Muscle layer of duodenum (tissue), 2 donors: Measurements from ENCODE around the gene ABRAXAS1.
"Not testable (repeated sequence)": the region's sequence is repeated elsewhere in the genome, so short reads cannot be mapped to it uniquely, and the experiment has no call there.

ENCODE experiments used
- H3K27ac ChIP-seq: one replicate; pipeline ENCODE4 v1.7.0; 2013; ENCODE audit warnings: mild to moderate bottlenecking, low read length
- H3K27me3 ChIP-seq: one replicate; pipeline ENCODE4 v1.7.0; 2013; ENCODE audit warnings: low read depth, mild to moderate bottlenecking, control low read depth, low read length
- H3K36me3 ChIP-seq, 2 donors: one replicate each; pipeline ENCODE4 v1.7.0; 2013; ENCODE audit warnings: low read length in 2 of 2, control low read depth in 1 of 2, mild to moderate bottlenecking in 1 of 2; ENCODE audit not compliant: insufficient read depth in 2 of 2, control insufficient read depth in 1 of 2
- H3K4me1 ChIP-seq, 2 donors: one replicate each; pipeline ENCODE4 v1.7.0; 2013; ENCODE audit warnings: low read length in 2 of 2, mild to moderate bottlenecking in 2 of 2, control low read depth in 1 of 2, moderate library complexity in 1 of 2; ENCODE audit not compliant: insufficient read depth in 2 of 2, control insufficient read depth in 1 of 2
- H3K4me3 ChIP-seq, 2 donors: one replicate each; pipeline ENCODE4 v1.7.0; 2013; ENCODE audit warnings: low read length in 2 of 2, low read depth in 1 of 2, mild to moderate bottlenecking in 1 of 2
- H3K9me3 ChIP-seq, 2 donors: one replicate each; pipeline ENCODE4 v1.7.0; 2013; ENCODE audit warnings: low read length in 2 of 2, control low read depth in 1 of 2, mild to moderate bottlenecking in 1 of 2; ENCODE audit not compliant: control insufficient read depth in 1 of 2
- donor health status: healthy.

The ABRAXAS1 gene

GRCh38 chr4:83496085-83496917 is 11.4 kb upstream of the ABRAXAS1 start:
- not testable (repeated sequence) for H3K9me3 ChIP-seq, H3K27ac ChIP-seq, H3K4me1 ChIP-seq, H3K36me3 ChIP-seq, H3K27me3 ChIP-seq, H3K4me3 ChIP-seq

DNA sequence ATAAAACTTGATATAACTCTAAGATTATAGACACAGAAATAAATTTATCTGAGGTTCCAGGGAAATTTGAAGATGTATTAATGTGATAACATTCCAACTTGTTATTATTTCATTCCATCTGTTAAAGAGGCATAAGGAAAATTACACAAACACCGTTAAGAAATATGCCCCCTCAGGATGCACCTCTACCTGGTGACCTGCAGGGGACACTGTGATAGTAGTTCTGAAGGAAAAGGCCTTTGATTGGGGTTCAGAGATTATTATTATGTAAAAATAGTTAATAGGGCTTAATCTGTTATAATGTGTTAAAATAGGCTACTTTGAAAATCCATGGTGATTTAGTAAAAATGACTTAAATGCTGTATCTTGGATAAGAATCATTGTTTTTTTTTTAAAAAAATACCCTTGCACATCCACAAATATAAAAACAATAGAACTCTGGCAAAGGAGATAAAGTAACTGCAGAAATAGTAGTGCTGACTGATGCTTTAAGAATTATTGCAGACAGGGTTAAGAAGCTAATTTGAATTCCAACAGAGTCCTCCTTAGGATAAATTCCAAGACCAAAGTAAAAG is 6.1 kb upstream of the ABRAXAS1 start:
- H3K27ac ChIP-seq, result no peak overlapping the region
- H3K27me3 ChIP-seq, result no peaks in the 10 kb centered on the region
- H3K4me3 ChIP-seq, result no peak overlapping the region
- H3K36me3 ChIP-seq, result no peaks in the 10 kb centered on the region
- H3K4me1 ChIP-seq, result no peaks in the 10 kb centered on the region
- no peaks in the 10 kb centered on the region for H3K9me3 ChIP-seq

GRCh38 chr4:83489711-83490326 is 4.9 kb upstream of the ABRAXAS1 start:
- no peaks in the 10 kb centered on the region for H3K36me3 ChIP-seq
- no peak overlapping the region for H3K27ac ChIP-seq
- H3K4me3 ChIP-seq, result no peak overlapping the region
- H3K9me3 ChIP-seq, result no peaks in the 10 kb centered on the region
- H3K27me3 ChIP-seq, result no peaks in the 10 kb centered on the region
- H3K4me1 ChIP-seq, result peaks cover 0 to 6% of the 10 kb centered on the region in 2 donors

- Histone ChIP-seq H3K9me3 (no peaks in the 10 kb centered on the region), H3K27ac (no peak overlapping the region), H3K27me3 (no peaks in the 10 kb centered on the region), H3K4me3 (no peak overlapping the region), H3K36me3 (no peaks in the 10 kb centered on the region), H3K4me1 (peaks cover 0 to 9% of the 10 kb centered on the region in 2 donors)
Measured at GRCh38 chr4:83486457-83487129, 1.7 kb upstream of the ABRAXAS1 start.

GRCh38 chr4:83473966-83474365 is 10.9 kb downstream of the ABRAXAS1 start:
- Histone ChIP-seq H3K4me3 (no peak overlapping the region), H3K27ac (no peak overlapping the region), H3K4me1 (no peaks in the 10 kb centered on the region), H3K36me3 (peaks cover 4 to 23% of the 10 kb centered on the region in 2 donors), H3K27me3 (no peaks in the 10 kb centered on the region), H3K9me3 (no peaks in the 10 kb centered on the region)

GRCh38 chr4:83473423-83473822 is 11.5 kb downstream of the ABRAXAS1 start:
- H3K4me1 ChIP-seq, result no peaks in the 10 kb centered on the region
- no peak overlapping the region for H3K4me3 ChIP-seq
- peaks cover 4 to 26% of the 10 kb centered on the region in 2 donors for H3K36me3 ChIP-seq
- no peaks in the 10 kb centered on the region for H3K27me3 ChIP-seq
- no peaks in the 10 kb centered on the region for H3K9me3 ChIP-seq
- no peak overlapping the region for H3K27ac ChIP-seq

- Histone ChIP-seq H3K4me3 (peak overlapping the region; percentile 73 to 97), H3K9me3 (no peaks in the 10 kb centered on the region), H3K27ac (peak overlapping the region; percentile 97), H3K4me1 (peaks cover 0 to 25% of the 10 kb centered on the region in 2 donors), H3K36me3 (peaks cover 15 to 49% of the 10 kb centered on the region in 2 donors), H3K27me3 (no peaks in the 10 kb centered on the region)
Measured at GRCh38 chr4:83456184-83456501, 28.8 kb downstream of the ABRAXAS1 start.

- Histone ChIP-seq H3K27me3 (no peaks in the 10 kb centered on the region), H3K4me3 (peak within 1 kb of the TSS; percentile 73 to 97), H3K36me3 (peaks cover 12 to 48% of the 10 kb centered on the region in 2 donors), H3K27ac (peak within 1 kb of the TSS; percentile 97), H3K9me3 (no peaks in the 10 kb centered on the region), H3K4me1 (peaks cover 0 to 25% of the 10 kb centered on the region in 2 donors)
Measured at GRCh38 chr4:83455281-83456183, 29.4 kb downstream of the ABRAXAS1 start, which contains the start of the genes HELQ and MRPS18C. TSS of gene HELQ (minus strand) at chr4:83455823. CDS start at chr4:83455693, 130 bp downstream. TSS of gene MRPS18C (plus strand) at chr4:83456058. CDS start at chr4:83456078, 20 bp downstream.

DNA sequence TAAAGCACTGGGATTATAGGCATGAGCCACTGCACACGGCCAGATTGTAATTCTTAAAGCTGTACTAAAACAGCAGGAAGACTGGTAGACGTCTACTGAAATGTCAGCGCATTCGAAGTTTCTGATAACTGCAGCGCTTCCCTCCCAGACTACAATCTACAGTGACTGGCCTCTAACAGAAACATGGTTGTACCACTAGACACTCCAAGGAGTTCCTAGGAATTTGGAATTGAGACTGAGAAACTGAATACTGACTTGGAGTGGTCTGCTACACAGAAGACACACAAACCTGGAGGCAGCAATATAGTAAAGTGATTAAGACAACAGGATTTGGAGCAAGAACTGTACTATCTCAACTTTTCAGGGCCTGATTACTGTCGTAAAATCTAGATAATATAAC is 30.2 kb downstream of the ABRAXAS1 start:
- Histone ChIP-seq H3K9me3 (no peaks in the 10 kb centered on the region), H3K4me1 (peaks cover 0 to 25% of the 10 kb centered on the region in 2 donors), H3K27me3 (no peaks in the 10 kb centered on the region), H3K27ac (peak overlapping the region; percentile 97), H3K36me3 (peaks cover 12 to 39% of the 10 kb centered on the region in 2 donors), H3K4me3 (peak overlapping the region; percentile 73 to 97)

DNA sequence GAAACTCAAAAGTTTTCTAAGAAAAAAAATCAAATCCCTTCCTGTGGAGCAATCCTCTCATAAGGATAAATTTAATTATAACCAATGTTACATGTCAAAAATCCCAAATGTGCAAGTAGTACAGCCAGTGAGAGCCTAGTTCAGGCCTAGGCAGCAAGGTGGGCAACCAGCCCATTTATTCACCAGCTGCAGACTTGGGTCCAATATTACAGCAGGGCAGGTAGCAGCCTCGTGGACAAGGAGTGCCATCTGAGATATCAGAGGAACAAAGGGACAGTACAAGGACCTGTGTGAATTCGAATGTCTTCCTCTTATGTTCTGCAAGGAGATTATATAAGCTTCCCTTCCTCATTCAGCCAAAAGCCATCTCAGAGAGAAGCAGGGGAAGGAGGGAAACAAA is 35.9 kb downstream of the ABRAXAS1 start:
- Histone ChIP-seq H3K4me3 (no peak overlapping the region), H3K9me3 (no peaks in the 10 kb centered on the region), H3K36me3 (peaks cover 23 to 27% of the 10 kb centered on the region in 2 donors), H3K27me3 (no peaks in the 10 kb centered on the region), H3K27ac (no peak overlapping the region), H3K4me1 (peaks cover 0 to 6% of the 10 kb centered on the region in 2 donors)
